ENCODE data around the gene HEPHL1.

HEPHL1 gene

GRCh38 chr11:94106716-94107115 is 85.6 kb downstream of the HEPHL1 start:
- no peak for DNase-seq (ENCODE audit: low read depth)
- H3K4me3 ChIP-seq (ENCODE audit: low read depth, low read length): no peak overlapping the region
- no peak for TF ChIP-seq MAX (IDR thresholded peaks at IDR 0.05; ENCODE audit: low read depth, low read length)
- TF ChIP-seq POLR2A (IDR thresholded peaks at IDR 0.05; ENCODE audit: extremely low read depth, insufficient read length): no peak
- no peak for TF ChIP-seq CTCF (IDR thresholded peaks at IDR 0.05; ENCODE audit: low read depth, low read length)
- no peak for TF ChIP-seq MYC (IDR thresholded peaks at IDR 0.05; ENCODE audit: low read depth, low read length)

- TF ChIP-seq MAX (IDR thresholded peaks at IDR 0.05; ENCODE audit: low read depth, low read length) (no peak), MYC (IDR thresholded peaks at IDR 0.05; ENCODE audit: low read depth, low read length) (no peak), POLR2A (IDR thresholded peaks at IDR 0.05; ENCODE audit: extremely low read depth, insufficient read length) (no peak), CTCF (IDR thresholded peaks at IDR 0.05; ENCODE audit: low read depth, low read length) (no peak)
- no peak overlapping the region for H3K4me3 ChIP-seq (ENCODE audit: low read depth, low read length)
- peak; percentile 17 for DNase-seq (ENCODE audit: low read depth)
Observed at GRCh38 chr11:94107363-94107762, 86.2 kb downstream of the HEPHL1 start.

GRCh38 chr11:94111241-94111640 is 90.1 kb downstream of the HEPHL1 start:
- no peak overlapping the region for H3K4me3 ChIP-seq (ENCODE audit: low read depth, low read length)
- TF ChIP-seq MYC (IDR thresholded peaks at IDR 0.05; ENCODE audit: low read depth, low read length): no peak
- TF ChIP-seq MAX (IDR thresholded peaks at IDR 0.05; ENCODE audit: low read depth, low read length): no peak
- no peak for TF ChIP-seq POLR2A (IDR thresholded peaks at IDR 0.05; ENCODE audit: extremely low read depth, insufficient read length)
- TF ChIP-seq CTCF (IDR thresholded peaks at IDR 0.05; ENCODE audit: low read depth, low read length): no peak
- no peak for DNase-seq (ENCODE audit: low read depth)

- no peak overlapping the region for H3K4me3 ChIP-seq (ENCODE audit: low read depth, low read length)
- TF ChIP-seq MAX (IDR thresholded peaks at IDR 0.05; ENCODE audit: low read depth, low read length) (no peak), MYC (IDR thresholded peaks at IDR 0.05; ENCODE audit: low read depth, low read length) (no peak), POLR2A (IDR thresholded peaks at IDR 0.05; ENCODE audit: extremely low read depth, insufficient read length) (no peak), CTCF (IDR thresholded peaks at IDR 0.05; ENCODE audit: low read depth, low read length) (no peak)
- DNase-seq (ENCODE audit: low read depth): no peak
Observed at GRCh38 chr11:94111660-94112059, 90.5 kb downstream of the HEPHL1 start.

- H3K4me3 ChIP-seq (ENCODE audit: low read depth, low read length): no peak overlapping the region
- DNase-seq (ENCODE audit: low read depth): no peak
- TF ChIP-seq MYC (IDR thresholded peaks at IDR 0.05; ENCODE audit: low read depth, low read length) (no peak), CTCF (IDR thresholded peaks at IDR 0.05; ENCODE audit: low read depth, low read length) (no peak), MAX (IDR thresholded peaks at IDR 0.05; ENCODE audit: low read depth, low read length) (no peak), POLR2A (IDR thresholded peaks at IDR 0.05; ENCODE audit: extremely low read depth, insufficient read length) (no peak)
Observed at GRCh38 chr11:94112206-94112953, 91.2 kb downstream of the HEPHL1 start.

Measured in NB4 (cell line).